Left ventricle myocardium inferior (tissue), 1 donor: ENCODE results near the gene KCNN3. TPM values are rescaled to one million over a fixed set of nuclear protein-coding genes. Genes with fewer than 3 reads are reported as not detected.

Experiments
- DNase-seq: peaks from one replicate; pipeline ENCODE4 v3.0.0-alpha.2; 2020
- H3K27ac ChIP-seq: fragments of 200-600 bp; replicated peaks from 2 replicates; pipeline ENCODE4 v1.8.0; 2021
- H3K27me3 ChIP-seq: fragments of 200-600 bp; 2 replicates; pipeline ENCODE4 v1.8.0; 2021; ENCODE audit warnings: low read depth
- H3K36me3 ChIP-seq: fragments of 200-600 bp; 2 replicates; pipeline ENCODE4 v1.8.0; 2021
- H3K4me1 ChIP-seq: fragments of 200-600 bp; 2 replicates; pipeline ENCODE4 v1.8.0; 2021
- H3K4me3 ChIP-seq: fragments of 200-600 bp; 2 replicates; pipeline ENCODE4 v1.8.0; 2021; ENCODE audit warnings: mild to moderate bottlenecking, moderate library complexity
- H3K9me3 ChIP-seq: fragments of 200-600 bp; replicated peaks from 2 replicates; pipeline ENCODE4 v1.8.0; 2021
- CTCF ChIP-seq: fragments of 200-600 bp; IDR thresholded peaks from 2 replicates; pipeline ENCODE4 v1.8.0; 2021; ENCODE audit warnings: antibody characterized with exemption, mild to moderate bottlenecking, borderline replicate concordance
- intact Hi-C: fragments of 100-400 bp; cut with micrococcal nuclease; formaldehyde crosslinking; loops from one replicate; pipeline ENCODE4 v1.11.0; 2022
- total RNA-seq: library from RNA; stranded (reverse); fragmentation: NEBNext Ultra II Directional; extraction: Animal tissue kit (Norgen Biotek cat#: 25700); gene quantifications from one replicate; pipeline ENCODE4 v1.2.1, GENCODE V29; 2021
- donor health status: DM: no; HTN: yes; CAD: no; lungs with severe emphysema.

Gene KCNN3
- total RNA-seq, 1 donor from 2014 or later: 4.8 TPM

GRCh38 chr1:154861607-154862094 is 8.4 kb downstream of the KCNN3 start:
- no peak for DNase-seq
- H3K27ac ChIP-seq: no peak overlapping the region
- H3K36me3 ChIP-seq: no peaks in the 10 kb centered on the region
- H3K4me3 ChIP-seq: no peak overlapping the region
- intact Hi-C loops: no loop called here
- peaks cover 59% of the 10 kb centered on the region for H3K4me1 ChIP-seq
- TF ChIP-seq CTCF: no peak
- H3K27me3 ChIP-seq: no peaks in the 10 kb centered on the region
- no peaks in the 10 kb centered on the region for H3K9me3 ChIP-seq

- intact Hi-C loops: no loop called here
- no peak for TF ChIP-seq CTCF
- Histone ChIP-seq H3K4me1 (peaks cover 58% of the 10 kb centered on the region), H3K36me3 (no peaks in the 10 kb centered on the region), H3K9me3 (no peaks in the 10 kb centered on the region), H3K4me3 (no peak overlapping the region), H3K27ac (no peak overlapping the region), H3K27me3 (no peaks in the 10 kb centered on the region)
- DNase-seq: no peak
These were observed 9.8 kb downstream of the KCNN3 start for GRCh38 chr1:154860156-154860870.

GRCh38 chr1:154859786-154860155 is 10.3 kb downstream of the KCNN3 start:
- H3K27me3 ChIP-seq: no peaks in the 10 kb centered on the region
- no peaks in the 10 kb centered on the region for H3K9me3 ChIP-seq
- no peaks in the 10 kb centered on the region for H3K36me3 ChIP-seq
- no peak overlapping the region for H3K27ac ChIP-seq
- DNase-seq: no peak
- H3K4me3 ChIP-seq: no peak overlapping the region
- peaks cover 53% of the 10 kb centered on the region for H3K4me1 ChIP-seq
- intact Hi-C loops: no loop called here
- no peak for TF ChIP-seq CTCF

- Histone ChIP-seq H3K27me3 (no peaks in the 10 kb centered on the region), H3K9me3 (no peaks in the 10 kb centered on the region), H3K36me3 (no peaks in the 10 kb centered on the region), H3K4me1 (peaks cover 48% of the 10 kb centered on the region), H3K27ac (no peak overlapping the region), H3K4me3 (no peak overlapping the region)
- intact Hi-C loops: no loop called here
- no peak for DNase-seq
- TF ChIP-seq CTCF: no peak
These were observed 10.8 kb downstream of the KCNN3 start for GRCh38 chr1:154859151-154859785.

GRCh38 chr1:154857441-154858215 is 12.5 kb downstream of the KCNN3 start:
- peaks cover 33% of the 10 kb centered on the region for H3K4me1 ChIP-seq
- no peak for TF ChIP-seq CTCF
- H3K36me3 ChIP-seq: no peaks in the 10 kb centered on the region
- H3K27me3 ChIP-seq: no peaks in the 10 kb centered on the region
- H3K9me3 ChIP-seq: no peaks in the 10 kb centered on the region
- no peak overlapping the region for H3K27ac ChIP-seq
- H3K4me3 ChIP-seq: no peak overlapping the region
- intact Hi-C loops: no loop called here
- DNase-seq: no peak
